Measurements from ENCODE around the gene PWWP2B.

GRCh38 chr10:132446195-132446581 is 49.2 kb downstream of the PWWP2B start:
- no peak for TF ChIP-seq SUZ12 (IDR thresholded peaks at IDR 0.05; ENCODE audit: low read length)
- no peak for TF ChIP-seq MAFK (IDR thresholded peaks at IDR 0.05; ENCODE audit: low read depth, low read length)
- TF ChIP-seq CEBPB (IDR thresholded peaks at IDR 0.05; ENCODE audit: low read depth, low read length): no peak
- no peak for TF ChIP-seq RFX5 (IDR thresholded peaks at IDR 0.05; ENCODE audit: borderline replicate concordance, low read depth, low read length)
- TF ChIP-seq SP2 (IDR thresholded peaks at IDR 0.05; ENCODE audit: low read length): no peak
- no peak for TF ChIP-seq POLR2A (IDR thresholded peaks at IDR 0.05; ENCODE audit: control extremely low read depth in 1 of 2, low read depth in 2 of 2, low read length in 2 of 2)
- TF ChIP-seq BRCA1 (IDR thresholded peaks at IDR 0.05; ENCODE audit: low read depth, low read length): no peak
- no peak for TF ChIP-seq YY1 (IDR thresholded peaks at IDR 0.05; ENCODE audit: low read depth, low read length)

All from H1 (cell line).